Activated gamma-delta T cell treated with Interleukin-2 at 50 U/mL for 16 hours (primary cell): ENCODE results near the gene TLE3.
A peak's percentile ranks its signal among the peaks of the same experiment; 100 is the strongest.

Source experiments
- DNase-seq: peaks from one replicate; pipeline ENCODE4 v3.0.0-alpha.2; 2020

The TLE3 gene

DNA sequence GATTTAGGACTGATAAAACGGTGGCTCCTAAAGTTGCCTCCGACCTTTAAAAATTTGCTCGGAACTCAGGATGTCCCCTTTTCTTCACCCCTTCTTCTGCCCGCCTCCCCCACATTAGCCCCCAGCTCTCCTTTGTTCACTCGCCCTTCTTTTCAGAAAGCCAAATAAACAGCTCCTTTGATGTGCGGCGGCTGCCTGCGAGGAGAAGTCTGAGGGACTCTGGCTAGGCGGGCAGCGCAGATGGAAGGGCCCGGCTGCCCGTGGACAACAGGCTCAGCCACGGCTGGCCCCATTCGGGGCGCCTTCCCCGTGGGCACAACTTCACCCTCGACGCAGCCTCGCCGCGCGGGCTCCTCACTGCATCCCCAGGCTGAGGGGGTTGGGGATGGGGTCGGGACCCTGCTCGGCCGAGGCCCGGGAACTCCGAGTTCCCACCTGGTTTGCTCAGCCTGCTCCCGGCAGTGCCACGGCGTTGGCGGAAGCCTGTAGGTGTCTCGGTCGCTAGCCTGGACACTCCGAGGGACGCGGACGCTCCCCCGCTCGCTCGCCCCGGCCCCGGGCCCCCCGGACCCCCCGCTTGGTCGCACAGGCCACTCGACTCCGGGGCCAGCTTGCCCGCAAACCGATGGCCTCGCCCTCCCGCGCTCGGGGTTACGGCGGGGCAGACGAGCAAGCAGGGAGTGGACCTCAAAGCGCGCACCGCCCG, 897 bp upstream of the TLE3 start:
- peak; percentile 11 for DNase-seq

DNA sequence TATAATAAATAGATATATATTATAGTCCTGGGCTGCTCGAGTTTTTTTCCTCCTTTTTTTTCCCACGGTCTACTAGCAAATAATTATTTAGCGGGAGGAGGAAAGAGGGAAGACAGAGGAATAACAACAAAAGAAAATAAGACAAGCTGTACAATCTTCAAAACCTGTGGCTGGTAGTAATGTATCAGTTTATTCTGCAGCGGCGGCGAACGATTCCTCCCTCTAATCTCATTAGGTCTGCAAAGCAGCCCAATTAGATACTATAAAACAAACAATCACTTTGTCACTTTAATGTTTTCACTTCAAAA, 390 bp upstream of the TLE3 start:
- no peak for DNase-seq

DNA sequence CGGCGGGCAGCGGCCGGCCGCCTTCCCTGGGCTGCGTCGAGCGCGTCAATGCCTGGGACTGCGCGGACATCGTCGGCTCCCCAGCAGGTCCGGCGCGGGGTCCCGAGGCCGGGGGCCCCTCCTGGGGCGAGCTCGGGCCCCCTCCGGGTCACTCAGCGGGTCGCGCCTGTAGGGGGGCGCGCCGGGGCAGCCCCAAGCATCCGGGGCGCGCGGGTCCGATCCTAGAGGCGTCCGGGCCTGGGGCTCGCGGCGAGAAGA, 725 bp downstream of the TLE3 start:
- DNase-seq = no peak

DNA sequence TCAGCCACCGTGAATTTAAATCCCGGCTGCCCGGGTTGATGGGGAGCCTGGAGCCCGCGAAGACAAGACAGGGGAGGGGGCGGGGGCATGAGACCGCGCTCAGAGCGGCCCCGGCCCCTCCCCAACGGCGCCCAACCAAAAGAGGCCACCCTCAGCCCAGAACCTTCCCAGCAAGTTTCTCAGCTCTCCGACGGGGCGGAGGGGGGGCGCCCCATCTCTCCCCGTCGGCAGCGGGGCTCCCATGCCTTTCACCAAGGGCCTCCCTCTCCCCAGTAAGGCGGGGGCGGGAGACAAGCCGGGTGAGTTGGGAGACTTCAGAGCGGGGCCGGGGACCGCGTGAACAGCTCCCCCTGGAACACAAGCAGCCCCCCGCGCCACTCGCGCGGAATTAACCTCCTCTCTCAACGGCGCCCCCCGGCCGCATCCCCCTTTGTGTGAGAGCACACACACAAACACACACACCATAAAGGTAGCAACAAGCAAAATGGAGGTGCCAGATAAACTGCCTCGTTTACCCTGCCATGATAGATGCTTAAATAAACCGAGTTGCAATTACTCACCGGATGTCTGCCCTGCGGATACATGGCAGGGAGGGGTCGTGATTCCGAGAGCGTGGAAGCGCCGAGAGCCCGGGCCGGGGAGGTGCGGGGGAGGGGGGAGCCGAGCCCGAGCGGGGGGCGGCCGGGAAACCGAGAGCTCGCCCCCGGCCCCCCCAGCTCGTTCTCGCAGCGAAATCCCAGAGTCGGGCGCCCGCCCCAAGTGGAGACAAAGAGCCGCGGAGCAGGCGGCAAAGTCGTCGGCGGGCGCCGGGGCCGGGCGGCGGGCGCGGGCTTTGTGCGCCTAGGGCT, 1.3 kb downstream of the TLE3 start:
- peak; percentile 38 for DNase-seq

DNA sequence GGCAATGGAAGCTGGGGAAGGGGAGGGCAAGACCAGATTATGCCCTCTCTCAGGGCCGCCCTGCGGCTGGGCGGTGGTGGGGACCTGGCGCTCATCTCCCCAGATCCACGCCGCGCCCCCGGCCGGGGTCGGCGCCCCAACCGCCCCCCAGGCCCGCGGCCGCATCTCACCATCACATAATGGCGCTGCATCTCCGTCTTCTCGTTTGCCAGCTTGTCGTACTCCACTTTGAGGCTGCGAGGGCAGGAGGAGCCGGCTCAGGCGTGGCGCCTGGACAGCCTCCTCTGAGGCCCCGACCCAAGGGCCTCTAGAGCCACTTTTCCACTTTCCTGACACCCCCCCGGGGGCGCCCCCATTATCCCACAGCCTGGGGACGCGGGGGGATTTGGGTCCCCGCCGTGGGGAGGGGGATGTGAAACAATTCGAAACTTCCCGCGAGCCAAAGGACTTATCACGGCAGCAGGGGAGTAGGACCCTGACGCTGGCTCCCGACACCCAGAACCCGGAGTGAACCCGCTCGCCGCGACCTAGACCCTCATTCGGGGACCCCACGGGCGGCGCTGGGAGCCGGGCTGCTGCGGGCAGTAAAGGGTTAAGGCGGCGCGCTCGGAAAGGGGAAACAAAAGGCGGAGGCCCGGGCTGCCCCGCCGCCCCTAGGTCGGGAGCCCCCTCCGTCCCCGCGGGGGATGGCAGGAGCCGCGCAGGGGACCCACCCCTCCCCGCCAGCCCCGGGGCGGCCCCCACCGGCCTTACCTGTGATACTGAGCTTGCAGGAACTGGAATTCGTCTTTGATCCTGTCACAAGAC, 2.1 kb downstream of the TLE3 start:
- peak; percentile 36 for DNase-seq

DNA sequence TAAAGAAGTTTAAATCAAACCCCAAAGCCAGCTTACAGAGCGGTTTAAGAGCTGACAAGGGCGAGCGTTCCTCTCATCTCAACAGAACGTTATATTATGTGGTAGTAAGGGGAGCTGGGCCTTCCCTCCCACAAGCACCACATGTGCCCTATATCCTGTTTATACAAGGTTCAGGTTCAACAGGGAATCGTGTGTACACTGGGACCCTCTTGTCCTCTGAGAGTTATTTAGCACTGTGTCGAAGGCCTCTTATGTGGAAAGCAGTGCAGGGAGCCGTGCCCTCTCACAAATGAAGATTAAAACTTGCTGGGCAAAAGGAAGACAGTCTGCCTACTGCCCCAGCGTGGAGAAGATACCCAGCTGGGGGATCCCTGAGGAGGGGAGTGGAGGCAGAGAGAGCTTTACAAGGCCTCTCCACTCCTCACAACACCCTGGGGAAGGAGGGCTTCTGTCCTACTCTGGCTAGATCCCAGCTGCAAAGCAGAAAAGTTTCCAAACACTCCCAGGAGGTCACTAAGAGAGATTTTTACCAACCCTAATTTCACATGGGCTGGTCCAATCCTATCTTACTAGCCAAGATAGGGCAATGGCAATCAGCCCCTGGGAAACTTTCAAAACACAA, 2.9 kb downstream of the TLE3 start:
- DNase-seq = no peak

DNA sequence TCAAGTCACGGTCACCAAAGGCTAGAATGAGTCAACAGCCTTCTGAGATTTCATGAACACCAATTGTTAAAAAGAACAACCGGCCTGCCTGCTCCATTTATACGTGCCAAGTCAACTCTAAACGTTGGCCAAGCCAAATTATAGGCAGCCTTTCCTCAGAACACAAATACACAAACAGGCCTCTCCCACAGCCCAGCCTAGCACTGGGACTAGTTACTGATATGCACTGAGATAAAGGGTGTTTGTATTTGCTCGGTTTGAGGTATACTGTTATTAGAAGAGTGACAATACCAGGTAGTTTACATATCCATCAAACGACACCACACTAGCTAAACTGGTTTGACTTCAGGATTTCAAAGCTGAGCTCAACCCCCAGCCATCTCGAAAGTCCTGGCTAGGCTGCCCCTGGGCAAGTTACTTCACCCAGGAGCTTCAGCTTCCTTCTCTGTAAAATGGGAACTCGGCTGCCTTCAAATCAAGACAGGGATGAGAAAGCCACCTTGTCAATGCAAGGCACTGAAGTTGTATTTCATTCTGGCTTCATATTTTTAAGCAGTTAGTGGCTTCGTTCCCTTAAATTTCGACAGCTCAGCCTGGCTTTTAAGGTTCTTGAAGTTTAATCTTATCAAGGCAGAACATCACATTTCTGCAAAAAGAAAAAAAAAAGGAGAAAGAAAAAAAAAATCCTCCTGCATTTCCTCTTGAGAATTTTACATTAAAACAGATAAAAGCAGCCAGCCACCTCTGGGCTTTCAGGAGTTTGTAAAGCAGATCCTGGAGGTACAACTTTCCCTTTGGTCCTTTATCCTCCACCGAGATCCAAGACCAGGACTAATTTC, 4.0 kb downstream of the TLE3 start:
- no peak for DNase-seq

DNA sequence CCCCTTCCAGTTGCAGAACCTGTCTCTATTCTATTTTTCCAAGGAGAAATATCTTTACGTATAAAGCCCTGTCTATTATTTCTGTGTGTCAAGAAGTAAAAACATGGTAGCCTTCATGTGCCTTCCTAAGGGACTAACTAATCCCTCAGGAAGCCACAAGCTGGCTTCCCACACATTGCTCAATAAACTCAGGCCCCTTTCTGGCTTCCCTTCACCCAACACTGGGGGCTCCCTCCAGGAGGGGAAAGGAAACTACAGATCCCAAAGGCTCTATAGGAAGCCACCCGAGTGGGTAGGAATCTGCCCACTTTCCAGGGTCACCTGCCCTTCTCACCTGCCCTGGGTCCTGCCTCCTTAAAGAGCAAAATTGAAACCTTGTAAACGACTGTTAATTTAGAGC, 4.6 kb downstream of the TLE3 start:
- no peak for DNase-seq

DNA sequence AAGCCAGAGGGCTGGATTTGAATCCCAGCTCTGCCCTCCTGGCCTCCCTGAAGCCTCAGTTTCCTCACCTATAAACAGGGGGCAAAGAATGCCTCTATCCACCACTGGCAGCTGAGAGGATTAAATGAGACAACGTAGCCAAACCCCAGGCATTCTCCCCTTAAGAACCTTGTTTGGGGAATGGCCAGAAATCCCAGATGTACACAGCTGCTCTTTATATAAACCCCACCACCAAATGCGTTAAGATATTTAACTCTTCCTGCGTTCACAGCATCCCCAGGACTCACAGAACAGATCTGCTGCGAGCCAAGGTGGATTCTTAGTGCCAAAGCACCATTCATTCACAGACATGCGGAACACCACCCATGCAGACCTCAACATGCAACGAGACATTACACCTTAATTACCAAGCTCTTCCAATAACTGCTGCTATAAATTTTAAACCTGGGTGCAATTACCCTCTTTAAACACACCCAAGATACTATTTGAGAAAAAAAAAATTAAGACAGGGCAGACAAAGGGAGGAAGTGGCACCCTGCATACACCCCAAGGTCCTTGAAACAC, 5.2 kb downstream of the TLE3 start:
- no peak for DNase-seq

DNA sequence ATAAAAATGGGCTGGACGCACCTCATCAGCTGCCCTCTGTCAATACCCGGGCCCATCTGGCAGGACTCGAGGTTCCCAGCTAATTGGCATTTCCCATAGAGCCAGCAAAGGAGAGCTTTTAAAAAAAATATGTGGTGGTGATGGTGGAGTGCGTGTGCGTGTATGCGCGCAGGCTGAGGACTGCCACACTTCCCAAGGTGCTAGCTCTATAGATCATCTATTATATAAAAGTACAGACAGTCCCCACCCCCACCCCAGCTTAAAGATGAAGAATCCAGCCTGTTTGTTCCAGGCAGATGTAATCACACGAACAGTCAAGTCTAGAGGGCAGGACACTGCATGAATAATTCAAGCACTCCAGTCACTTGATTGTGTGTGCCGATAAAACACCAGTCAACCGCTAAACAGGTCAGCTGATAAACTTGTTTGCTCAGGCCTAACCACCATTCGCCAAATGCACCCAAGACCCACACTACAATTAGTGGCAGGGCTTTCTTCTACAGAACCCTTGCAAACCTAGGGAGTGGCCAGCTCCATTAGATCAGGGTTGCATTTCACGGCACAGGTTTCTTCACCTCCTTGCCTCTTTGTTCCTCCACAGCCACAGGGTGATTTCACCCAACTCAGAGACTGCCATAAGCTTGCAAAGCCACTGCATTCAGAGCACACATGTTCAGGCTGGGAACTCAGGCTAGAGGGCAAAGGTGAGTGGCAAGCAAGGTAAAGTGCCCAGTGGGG, 5.8 kb downstream of the TLE3 start:
- no peak for DNase-seq

DNA sequence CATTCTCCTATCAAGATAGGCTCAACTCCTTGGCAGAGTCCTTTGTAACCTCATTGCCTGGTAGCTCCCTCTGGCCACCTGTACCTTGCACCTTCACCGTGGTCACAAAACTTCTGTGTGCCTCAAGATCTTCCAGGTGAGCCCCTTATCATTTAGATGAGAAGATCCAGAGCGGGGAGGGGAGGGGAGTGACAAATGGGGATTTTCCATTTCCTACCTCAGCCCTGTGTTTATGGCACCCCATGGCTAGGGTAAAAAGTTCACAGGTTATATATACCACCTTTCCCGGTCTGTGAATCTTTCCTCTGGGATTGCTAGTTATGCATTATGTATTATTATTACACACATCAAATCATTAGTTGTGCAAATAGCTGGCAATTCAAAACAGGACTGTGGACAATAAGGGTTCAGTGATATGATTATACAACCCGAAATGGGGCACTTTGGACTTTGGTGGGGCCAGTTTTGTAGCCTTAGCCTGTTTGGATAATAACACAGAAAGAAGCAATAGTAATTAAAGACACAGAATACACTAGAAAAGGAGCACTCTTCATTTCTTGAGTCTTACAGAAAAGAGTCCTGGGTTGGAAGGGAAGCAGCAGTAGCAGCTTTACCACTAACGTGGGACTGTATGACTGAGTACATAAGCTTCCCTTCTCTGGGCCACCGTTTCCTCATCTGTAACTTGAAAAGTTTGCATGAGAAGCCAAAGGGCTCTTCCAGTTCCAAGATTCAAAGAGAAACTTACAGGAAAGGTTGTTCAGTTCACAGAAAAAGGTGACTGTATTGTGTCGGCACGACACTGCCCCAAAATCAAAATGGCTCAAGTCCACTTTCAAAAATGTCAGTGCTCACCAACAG, 7.1 kb downstream of the TLE3 start:
- no peak for DNase-seq

DNA sequence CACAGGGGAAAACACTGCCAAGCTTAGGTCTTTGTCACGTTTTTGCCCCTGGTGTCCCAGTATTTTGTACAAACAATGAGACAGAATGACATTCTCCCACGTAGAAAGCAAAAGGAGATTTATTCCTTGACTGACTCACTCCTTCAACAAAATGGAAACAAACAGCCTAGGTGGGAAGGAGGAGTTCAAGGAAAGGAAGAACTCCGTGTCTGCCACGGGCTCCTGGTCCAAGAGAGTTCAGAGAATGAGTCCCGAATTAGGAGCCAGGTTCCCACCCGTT, 8.1 kb downstream of the TLE3 start:
- no peak for DNase-seq

DNA sequence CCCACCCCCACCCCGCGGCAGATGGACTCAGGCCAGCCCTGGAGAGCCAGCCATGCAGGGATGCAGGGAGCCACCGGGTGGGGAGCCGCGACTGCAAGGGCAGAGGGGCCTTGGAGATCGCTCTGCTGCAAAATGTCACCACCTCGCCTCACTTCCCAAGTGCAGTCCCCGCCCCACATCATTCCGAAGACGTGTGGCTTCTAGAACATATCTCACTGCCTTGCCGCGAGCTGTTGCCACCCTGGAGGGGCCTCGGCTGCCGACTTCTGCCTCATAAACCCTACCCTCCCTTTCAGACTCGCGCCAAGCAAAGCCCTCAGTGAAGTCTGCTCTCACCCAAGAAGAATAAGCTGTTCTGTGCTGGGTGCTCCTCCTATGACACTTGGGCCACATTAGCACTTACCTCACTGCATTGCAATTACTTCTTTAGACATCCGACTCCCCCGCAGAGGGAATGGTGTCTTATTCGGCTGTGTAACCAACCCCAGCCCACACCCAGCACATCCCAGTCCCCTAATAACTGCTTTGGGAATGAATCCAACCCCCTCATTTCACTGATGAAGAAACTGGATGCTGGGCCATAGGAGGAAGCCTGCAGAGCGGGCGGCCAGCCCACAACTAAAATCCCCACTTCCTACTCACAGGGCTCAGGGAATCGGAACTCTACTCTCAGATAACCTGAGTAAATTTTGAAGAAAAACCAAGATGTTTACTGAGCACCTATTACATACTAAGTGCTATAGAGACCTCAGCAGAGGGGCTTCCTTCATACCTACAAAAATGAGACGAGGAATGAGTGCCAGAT, 8.6 kb downstream of the TLE3 start:
- DNase-seq = no peak

DNA sequence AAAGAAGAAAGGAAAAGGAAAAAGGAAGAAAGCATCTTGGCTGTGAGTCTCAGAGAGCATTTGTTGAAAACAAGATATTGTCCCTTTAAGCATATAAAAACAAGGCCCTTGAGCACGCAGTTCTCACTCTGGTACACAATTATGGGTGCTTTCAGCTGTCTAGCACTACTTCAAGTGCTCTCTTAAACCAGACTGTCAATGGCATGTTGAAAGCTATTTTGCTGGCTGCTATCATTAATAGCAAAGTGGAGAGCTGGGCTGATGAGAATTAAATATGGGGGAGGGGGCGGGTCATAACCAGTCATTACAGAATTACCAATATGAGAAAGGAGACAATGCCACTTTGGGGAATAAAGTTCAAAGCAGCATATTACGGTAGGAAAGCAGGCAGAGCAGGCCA, 9.3 kb downstream of the TLE3 start:
- DNase-seq = no peak

DNA sequence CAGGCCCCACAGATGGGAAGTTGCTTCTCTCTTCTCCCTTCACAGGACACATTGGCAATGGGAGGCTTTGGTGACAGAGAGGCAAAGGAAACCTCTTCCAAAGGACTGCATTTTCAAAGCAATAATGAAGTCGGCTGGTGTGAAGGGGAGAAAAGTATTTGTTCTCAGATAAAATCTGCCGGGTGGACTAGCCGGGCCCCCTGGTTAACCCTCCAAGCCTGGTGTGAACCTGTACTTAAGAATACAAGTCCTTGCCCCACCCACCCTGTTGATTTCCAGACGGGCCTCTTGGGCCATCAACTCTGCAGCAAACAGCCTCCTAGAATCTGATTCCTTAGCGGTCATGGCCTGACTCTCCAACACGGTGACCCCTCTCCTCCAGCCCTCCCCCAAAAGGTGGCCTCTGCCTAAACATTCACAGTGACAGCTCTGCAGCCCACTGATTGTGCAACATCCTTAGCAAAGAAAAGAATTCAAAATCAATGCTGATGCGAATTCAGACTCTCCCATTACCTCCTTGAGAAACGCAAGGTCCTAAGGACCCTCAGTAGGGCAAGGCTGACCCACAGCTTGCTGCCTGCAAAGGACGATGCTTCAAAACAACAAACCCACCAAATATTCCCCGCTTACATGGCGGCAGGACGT, 9.9 kb downstream of the TLE3 start:
- no peak for DNase-seq

DNA sequence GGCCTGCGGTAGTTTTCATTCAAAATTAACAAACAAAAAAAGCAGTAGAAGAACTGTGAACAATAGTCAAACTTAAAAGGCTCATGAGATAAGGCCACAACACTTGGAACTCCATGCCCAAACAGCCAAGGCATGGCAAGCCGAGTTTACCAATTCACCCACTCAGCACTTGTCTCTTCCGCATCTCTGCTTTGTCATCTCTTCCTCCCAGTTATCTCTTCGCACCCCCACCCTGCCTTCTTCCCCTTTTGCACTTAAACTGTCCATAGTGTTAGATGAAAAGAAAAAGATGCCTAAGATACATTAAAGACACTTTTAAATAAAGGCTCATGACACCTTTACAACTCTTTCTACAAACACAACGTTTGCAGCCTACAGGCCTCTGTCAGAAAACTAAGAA, 11.1 kb downstream of the TLE3 start:
- DNase-seq = no peak

DNA sequence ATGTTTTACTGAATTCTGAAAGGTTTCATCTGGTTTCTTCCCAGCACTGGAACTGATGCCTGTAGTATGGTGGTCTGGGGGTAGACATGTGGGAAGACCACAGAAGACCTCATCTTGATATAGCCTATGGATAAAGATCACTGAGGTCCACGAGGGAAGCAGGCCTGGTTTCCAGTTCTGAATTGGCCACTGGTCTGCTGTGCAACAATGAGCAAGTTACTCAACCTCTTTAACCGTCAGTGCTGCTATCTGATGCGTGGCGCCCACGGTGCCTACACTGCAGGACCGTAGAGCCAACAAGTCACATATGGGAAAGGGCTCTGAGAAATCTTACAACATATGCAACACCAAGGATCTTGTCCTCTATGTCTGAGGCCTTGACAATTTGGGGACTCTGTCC, 13.3 kb downstream of the TLE3 start:
- no peak for DNase-seq

DNA sequence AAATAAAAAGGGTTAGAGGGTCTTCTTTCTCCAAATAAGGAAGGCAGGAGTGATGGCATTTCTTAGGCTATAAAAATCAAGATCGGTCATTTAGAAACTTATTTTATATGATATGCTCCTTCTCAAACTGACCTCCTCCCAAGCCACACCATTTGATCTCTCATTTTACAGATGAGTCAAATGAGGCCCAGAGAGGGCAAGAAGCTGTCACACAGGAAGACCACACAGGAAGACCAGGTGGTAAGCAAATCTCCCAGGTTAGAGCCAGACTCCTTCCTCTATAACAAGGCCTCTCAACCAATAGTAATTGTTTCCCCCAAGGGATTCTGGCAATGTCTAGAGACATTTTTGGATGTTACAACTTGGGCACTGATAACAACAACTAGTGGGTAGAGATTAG, 13.8 kb downstream of the TLE3 start:
- no peak for DNase-seq

DNA sequence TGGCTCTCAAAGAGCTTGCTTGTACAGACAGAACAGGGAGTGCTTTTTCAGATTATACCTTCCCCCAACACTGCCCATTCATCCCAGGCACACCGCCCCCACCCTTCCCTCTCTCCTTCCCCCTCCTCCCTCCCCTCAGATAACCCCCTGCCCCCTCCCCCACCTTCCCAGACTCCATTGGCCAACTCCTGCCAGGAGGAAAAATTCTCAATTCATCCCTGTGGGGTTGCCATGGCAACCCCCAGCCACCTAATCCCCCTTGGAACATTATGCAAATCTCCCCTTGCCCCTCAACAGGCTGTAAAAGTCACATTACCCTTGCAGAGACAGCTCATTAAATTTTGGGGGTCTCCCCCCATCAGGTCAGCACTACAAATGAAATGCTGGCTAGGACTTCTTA, 14.3 kb downstream of the TLE3 start:
- DNase-seq = no peak
